GM23248 (cell line): ENCODE data around the gene PLXNB3. TPM values are rescaled to one million over a fixed set of nuclear protein-coding genes. Genes with fewer than 3 reads are reported as not detected.

Experiments
- DNase-seq: peaks from one replicate; pipeline ENCODE4 v3.0.0-alpha.2; 2015
- H2AFZ ChIP-seq: fragments of 200-600 bp; sonication (generic); 2 replicates; pipeline ENCODE4 v1.6.1; 2016; ENCODE audit warnings: antibody characterized with exemption
- H3F3A ChIP-seq: fragments of 200-600 bp; sonication (generic); 2 replicates; pipeline ENCODE4 v1.6.1; 2016; ENCODE audit warnings: mild to moderate bottlenecking, antibody characterized with exemption, mixed run types; ENCODE audit not compliant: insufficient read depth
- H3K27ac ChIP-seq: fragments of 200-600 bp; sonication (generic); 2 replicates; pipeline ENCODE4 v1.5.1; 2016; ENCODE audit warnings: mild to moderate bottlenecking
- H3K27me3 ChIP-seq: fragments of 200-600 bp; sonication (generic); replicated peaks from 2 replicates; pipeline ENCODE4 v1.6.1; 2016; ENCODE audit warnings: mild to moderate bottlenecking; ENCODE audit not compliant: insufficient read depth
- H3K36me3 ChIP-seq: fragments of 200-600 bp; sonication (generic); 2 replicates; pipeline ENCODE4 v1.6.1; 2016; ENCODE audit warnings: low read depth, mild to moderate bottlenecking
- H3K4me1 ChIP-seq: fragments of 200-600 bp; sonication (generic); 2 replicates; pipeline ENCODE4 v1.6.1; 2016; ENCODE audit warnings: mild to moderate bottlenecking; ENCODE audit not compliant: insufficient read depth
- H3K4me2 ChIP-seq: fragments of 200-600 bp; sonication (generic); one replicate; pipeline ENCODE4 v1.6.1; 2016; ENCODE audit warnings: mild to moderate bottlenecking; ENCODE audit not compliant: unreplicated experiment
- H3K4me3 ChIP-seq: fragments of 200-600 bp; sonication (generic); 2 replicates; pipeline ENCODE4 v1.5.1; 2016; ENCODE audit warnings: mild to moderate bottlenecking
- H3K79me2 ChIP-seq: fragments of 200-600 bp; sonication (generic); 2 replicates; pipeline ENCODE4 v1.6.1; 2016; ENCODE audit warnings: mild to moderate bottlenecking; ENCODE audit not compliant: insufficient read depth
- H3K9ac ChIP-seq: fragments of 200-600 bp; sonication (generic); 2 replicates; pipeline ENCODE4 v1.6.1; 2016; ENCODE audit warnings: mild to moderate bottlenecking
- H3K9me2 ChIP-seq: fragments of 200-600 bp; sonication (generic); 2 replicates; pipeline ENCODE4 v1.6.1; 2016; ENCODE audit warnings: mixed run types, mild to moderate bottlenecking, moderate library complexity; ENCODE audit not compliant: insufficient read depth
- H3K9me3 ChIP-seq: fragments of 200-600 bp; sonication (generic); one replicate; pipeline ENCODE4 v1.6.1; 2017; ENCODE audit warnings: low read depth
- H4K20me1 ChIP-seq: fragments of 200-600 bp; sonication (generic); 2 replicates; pipeline ENCODE4 v1.6.0; 2016; ENCODE audit not compliant: insufficient read depth
- EZH2 ChIP-seq: fragments of 200-600 bp; sonication (generic); IDR thresholded peaks from 2 replicates; pipeline ENCODE4 v1.6.1; 2018; ENCODE audit warnings: antibody characterized with exemption, mild to moderate bottlenecking; ENCODE audit not compliant: insufficient read depth, poor library complexity, severe bottlenecking
- EZH2phosphoT487 ChIP-seq: fragments of 200-600 bp; sonication (generic); IDR thresholded peaks from 2 replicates; pipeline ENCODE4 v1.6.1; 2018; ENCODE audit warnings: antibody characterized with exemption, moderate library complexity, mild to moderate bottlenecking, low read depth; ENCODE audit not compliant: insufficient read depth
- WGBS, 2 experiments: methylation state at CpG; one replicate each; pipeline ENCODE4 v1.1.6; 2015 to 2017; ENCODE audit warnings: low lambda C conversion rate in 2 of 2, low coverage in 1 of 2; ENCODE audit errors: missing lambda C conversion rate in 2 of 2; 5-methylcytosine and 5-hydroxymethylcytosine counted together
- in situ Hi-C: fragments of 300-500 bp; cut with MboI; formaldehyde crosslinking; loops from 2 replicates; pipeline ENCODE4 v1.15.0; 2020
- polyA plus RNA-seq: library from polyadenylated mRNA; unstranded; fragments of >200 nt; fragmentation: Nextera tagmentation; extraction: Ambion mirVana; gene quantifications from 2 replicates; pipeline ENCODE4 v1.2.1, GENCODE V29; 2016
- total RNA-seq: library from RNA; depleted of rRNA; stranded (reverse); fragments of >200 nt; shearing (Covaris generic); gene quantifications from 2 replicates; pipeline ENCODE4 v1.2.3, GENCODE V29; 2014

The PLXNB3 gene
- total and polyA plus RNA-seq, 2 experiments from 2014 or later = 8.8 to 12.5 TPM

- Histone ChIP-seq H4K20me1 (no peaks in the 10 kb centered on the region), H3K27ac (no peak overlapping the region; the same call in 1 of the 2 replicates), H3K79me2 (peaks cover 11% of the 10 kb centered on the region), H3K4me2 (no peak overlapping the region), H3K9me3 (no peaks in the 10 kb centered on the region), H2AFZ (no peak overlapping the region), H3K9me2 (no peaks in the 10 kb centered on the region), H3K27me3 (no peaks in the 10 kb centered on the region), H3K36me3 (no peaks in the 10 kb centered on the region), H3K4me3 (no peak overlapping the region), H3F3A (no peaks in the 10 kb centered on the region), H3K4me1 (peaks cover 5% of the 10 kb centered on the region; the same call in 1 of the 2 replicates), H3K9ac (no peak overlapping the region)
- TF ChIP-seq EZH2 (no peak), EZH2phosphoT487 (no peak)
- DNase-seq = no peak
- WGBS, 2 experiments = 88 to 96% methylated on average over 14 to 43 of the region's 56 CpGs
- in situ Hi-C loops = no loop called here
These were observed 3.0 kb downstream of the PLXNB3 start for GRCh38 chrX:153766871-153767673.

- Histone ChIP-seq H3K4me3 (no peak overlapping the region), H3K4me1 (peaks cover 5% of the 10 kb centered on the region; the same call in 1 of the 2 replicates), H3K9ac (no peak overlapping the region), H3K36me3 (no peaks in the 10 kb centered on the region), H3K9me3 (no peaks in the 10 kb centered on the region), H3K9me2 (no peaks in the 10 kb centered on the region), H3K79me2 (peaks cover 11% of the 10 kb centered on the region), H3F3A (no peaks in the 10 kb centered on the region), H3K4me2 (no peak overlapping the region), H2AFZ (no peak overlapping the region), H4K20me1 (no peaks in the 10 kb centered on the region), H3K27me3 (no peaks in the 10 kb centered on the region), H3K27ac (no peak overlapping the region)
- TF ChIP-seq EZH2phosphoT487 = no peak
- TF ChIP-seq EZH2 = no peak
- in situ Hi-C loops = no loop called here
- 98 to 100% methylated on average over 9 to 13 of the region's 20 CpGs for WGBS, 2 experiments
- DNase-seq = no peak
These were observed 3.6 kb downstream of the PLXNB3 start for GRCh38 chrX:153767674-153768055.

GRCh38 chrX:153768311-153769157 lies 4.5 kb downstream of the PLXNB3 start:
- Histone ChIP-seq H3K27me3 (no peaks in the 10 kb centered on the region), H3F3A (no peaks in the 10 kb centered on the region), H3K9ac (no peak overlapping the region), H3K4me1 (peaks cover 5% of the 10 kb centered on the region; the same call in 1 of the 2 replicates), H3K36me3 (no peaks in the 10 kb centered on the region), H3K4me3 (no peak overlapping the region), H2AFZ (no peak overlapping the region), H3K4me2 (no peak overlapping the region), H3K9me2 (no peaks in the 10 kb centered on the region), H3K79me2 (peaks cover 11% of the 10 kb centered on the region), H3K27ac (no peak overlapping the region), H3K9me3 (no peaks in the 10 kb centered on the region), H4K20me1 (no peaks in the 10 kb centered on the region)
- no peak for TF ChIP-seq EZH2phosphoT487
- TF ChIP-seq EZH2 = no peak
- no peak for DNase-seq
- in situ Hi-C loops = no loop called here
- 84 to 92% methylated on average over 10 to 14 of the region's 22 CpGs for WGBS, 2 experiments

- H3K9ac ChIP-seq = no peak overlapping the region
- H3K36me3 ChIP-seq = no peaks in the 10 kb centered on the region
- no peaks in the 10 kb centered on the region for H4K20me1 ChIP-seq
- no peaks in the 10 kb centered on the region for H3K27me3 ChIP-seq
- H3K79me2 ChIP-seq = peaks cover 9% of the 10 kb centered on the region
- in situ Hi-C loops = no loop called here
- H3K4me3 ChIP-seq = no peak overlapping the region
- no peak overlapping the region for H2AFZ ChIP-seq
- no peaks in the 10 kb centered on the region for H3F3A ChIP-seq
- peaks cover 5% of the 10 kb centered on the region; the same call in 1 of the 2 replicates for H3K4me1 ChIP-seq
- 77 to 85% methylated on average over 6 to 13 of the region's 23 CpGs for WGBS, 2 experiments
- DNase-seq = no peak
- H3K27ac ChIP-seq = no peak overlapping the region
- no peaks in the 10 kb centered on the region for H3K9me3 ChIP-seq
- no peaks in the 10 kb centered on the region for H3K9me2 ChIP-seq
- H3K4me2 ChIP-seq = no peak overlapping the region
- no peak for TF ChIP-seq EZH2phosphoT487
- no peak for TF ChIP-seq EZH2
These were observed 5.3 kb downstream of the PLXNB3 start for GRCh38 chrX:153769158-153769864.
